ENCODE measurements around the gene PSEN1.

- TF ChIP-seq POLR2A (IDR thresholded peaks at IDR 0.05) (no peak), CTCF (IDR thresholded peaks at IDR 0.05) (no peak)
Observed at GRCh38 chr14:73259837-73260236, 123.5 kb downstream of the PSEN1 start.
